ENCODE data around the gene SPSB1. TPM values are rescaled to one million over a fixed set of nuclear protein-coding genes. Genes with fewer than 3 reads are reported as not detected.

The SPSB1 gene
- total RNA-seq, 1 experiment from 2014 or later = 2.9 TPM

- Histone ChIP-seq H2BK20ac (ENCODE audit: low read depth, low read length, poor library complexity, severe bottlenecking) (no peak overlapping the region), H2BK120ac (ENCODE audit: low read depth, low read length, poor library complexity, severe bottlenecking) (no peak overlapping the region), H3K4me1 (ENCODE audit: insufficient read depth, low read length) (no peaks in the 10 kb centered on the region), H3K79me1 (ENCODE audit: insufficient read depth, low read depth, low read length, poor library complexity, severe bottlenecking) (no peaks in the 10 kb centered on the region), H3K9me3 (ENCODE audit: control insufficient read depth, low read depth, low read length) (no peaks in the 10 kb centered on the region), H3K9ac (ENCODE audit: extremely low read depth, insufficient read length, low read length) (no peak overlapping the region), H3K23me2 (ENCODE audit: insufficient read length, low read depth, low read length, poor library complexity, severe bottlenecking) (no peaks in the 10 kb centered on the region), H2BK15ac (ENCODE audit: low read depth, low read length) (no peak overlapping the region), H3K18ac (ENCODE audit: insufficient read length, low read depth, low read length) (no peak overlapping the region), H4K8ac (replicated peaks; ENCODE audit: insufficient read length, low read depth, low read length) (no peak overlapping the region), H3K56ac (ENCODE audit: insufficient read length, low read depth, low read length) (no peak overlapping the region), H3K23ac (ENCODE audit: insufficient read length, low read depth, low read length) (no peak overlapping the region), H3K27ac (ENCODE audit: insufficient read length, low read depth, low read length) (no peak overlapping the region), H2AK5ac (ENCODE audit: insufficient read length, low read length) (no peak overlapping the region), H2BK12ac (ENCODE audit: insufficient read length, low read depth, low read length) (no peak overlapping the region), H4K91ac (ENCODE audit: insufficient read length, low read depth, low read length) (no peak overlapping the region), H2AFZ (ENCODE audit: low read length) (no peak overlapping the region), H3K14ac (ENCODE audit: insufficient read depth, low read length) (no peak overlapping the region), H2BK5ac (ENCODE audit: insufficient read length, low read length) (no peak overlapping the region), H3K27me3 (ENCODE audit: insufficient read depth, low read length) (no peaks in the 10 kb centered on the region), H3K79me2 (ENCODE audit: insufficient read depth, low read length) (no peaks in the 10 kb centered on the region), H3K4me2 (ENCODE audit: insufficient read depth, insufficient read length, low read length) (no peak overlapping the region), H4K5ac (ENCODE audit: insufficient read length, low read depth, low read length) (no peak overlapping the region), H4K20me1 (ENCODE audit: control insufficient read depth, insufficient read depth, insufficient read length) (no peaks in the 10 kb centered on the region), H3K4ac (ENCODE audit: low read depth, low read length) (no peak overlapping the region), H3T11ph (ENCODE audit: low read length) (no peak overlapping the region)
- no peaks in the 10 kb centered on the region; the same call in 1 of the 2 replicates for H3K27me3 Mint-ChIP-seq (ENCODE audit: low read depth)
- H3K9me3 Mint-ChIP-seq = no peaks in the 10 kb centered on the region
- H3K4me3 Mint-ChIP-seq = no peak overlapping the region
- no CpG with 5 or more reads among the region's 8 CpGs for WGBS (ENCODE audit: extremely low coverage, insufficient read length, low lambda C conversion rate)
- no peak for TF ChIP-seq CTCF (conservative IDR thresholded peaks at IDR 0.05)
- no peak for DNase-seq
- no peaks in the 10 kb centered on the region for H3K36me3 Mint-ChIP-seq (ENCODE audit: insufficient read depth in 1 of 3, low read depth in 3 of 3)
- peaks cover 2 to 5% of the 10 kb centered on the region in 2 experiments; a peak in 3 of 4 replicates for H3K4me1 Mint-ChIP-seq
- no peak overlapping the region; a peak in 1 of 7 replicates for H3K27ac Mint-ChIP-seq
Observed at GRCh38 chr1:9363061-9363471, 70.4 kb downstream of the SPSB1 start.

Measured in H9 (cell line).